GM10847 (cell line): ENCODE data around the gene MAP3K5.

Experiments
- POLR2A ChIP-seq: IDR thresholded peaks from 2 replicates; pipeline ENCODE4 v1.6.1; 2011; ENCODE audit not compliant: insufficient read length; ENCODE audit errors: extremely low read depth

Gene MAP3K5

DNA sequence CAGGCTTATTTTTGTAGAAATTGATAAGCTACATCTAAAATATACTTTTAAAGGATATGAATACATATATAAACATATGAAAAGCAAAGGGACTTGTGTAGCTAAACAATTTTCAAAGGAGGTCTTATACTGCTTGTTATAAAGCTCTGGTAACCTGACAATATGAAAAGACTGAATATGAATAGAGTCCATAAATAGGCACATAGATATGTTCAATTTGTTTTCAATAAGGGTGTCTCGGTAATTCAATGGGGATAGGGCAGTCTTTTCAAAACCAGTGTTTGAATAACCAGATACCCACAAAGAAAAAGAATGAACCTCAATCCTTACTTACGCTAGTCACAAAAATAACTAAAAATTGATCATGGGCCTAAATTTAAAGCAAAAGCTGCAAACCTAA lies 9.3 kb upstream of the MAP3K5 start:
- no peak for TF ChIP-seq POLR2A

DNA sequence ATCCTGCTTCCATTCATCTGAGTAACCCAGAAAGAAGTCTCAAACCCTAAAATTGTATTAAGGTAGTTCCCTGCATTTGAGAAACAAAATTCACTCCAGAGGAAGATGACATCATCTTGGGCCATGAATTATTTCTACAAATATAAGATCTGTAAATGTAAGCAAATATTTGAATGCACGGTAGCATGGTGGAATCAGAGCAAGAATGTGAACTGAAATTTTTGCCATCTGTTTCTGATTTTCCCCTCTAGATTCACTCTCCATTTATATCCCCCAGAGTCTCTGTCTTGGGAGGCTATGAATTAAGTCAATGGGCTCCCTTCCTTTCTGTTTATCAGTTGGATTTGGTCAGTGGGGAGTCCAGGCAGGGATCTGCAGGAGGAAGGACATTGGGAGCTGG lies 5.8 kb upstream of the MAP3K5 start:
- TF ChIP-seq POLR2A: no peak

DNA sequence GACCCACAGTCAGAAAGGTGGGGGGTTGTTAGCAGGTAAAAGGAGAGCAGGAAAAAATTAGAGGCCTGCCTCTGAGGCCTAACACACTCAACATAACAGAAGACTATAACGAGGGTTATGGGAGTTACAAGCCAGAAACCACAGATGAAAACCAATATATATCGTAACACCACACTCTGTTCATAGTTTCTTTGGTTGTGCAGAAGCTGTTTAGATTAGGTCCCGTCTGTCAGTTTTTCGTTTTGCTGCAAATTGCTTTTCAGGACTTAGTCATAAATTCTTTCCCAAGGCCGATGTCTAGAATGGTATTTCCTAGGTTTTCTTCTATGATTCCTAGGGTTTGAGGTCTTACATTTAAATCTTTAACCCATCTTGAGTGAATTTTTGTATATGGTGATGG lies 3.7 kb upstream of the MAP3K5 start:
- no peak for TF ChIP-seq POLR2A

DNA sequence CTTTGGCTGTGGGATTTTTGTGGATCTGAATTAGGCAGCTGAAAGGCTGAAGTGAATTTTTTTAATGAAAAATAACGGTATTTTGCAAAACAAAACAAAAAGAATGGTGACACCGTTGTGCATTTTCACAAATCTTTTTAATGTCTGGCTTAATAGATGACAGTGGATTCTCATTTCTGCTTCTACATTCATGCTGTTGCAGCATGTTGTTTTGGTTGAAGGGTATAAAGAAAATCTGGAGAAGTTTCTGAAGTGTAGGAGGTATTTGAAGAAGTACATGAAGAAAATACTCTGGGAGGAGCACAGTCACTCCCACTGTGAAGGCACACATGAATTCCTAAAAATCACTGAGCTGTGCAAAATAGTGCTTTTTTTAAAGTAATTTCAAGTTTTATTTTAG lies 3.1 kb upstream of the MAP3K5 start:
- no peak for TF ChIP-seq POLR2A

DNA sequence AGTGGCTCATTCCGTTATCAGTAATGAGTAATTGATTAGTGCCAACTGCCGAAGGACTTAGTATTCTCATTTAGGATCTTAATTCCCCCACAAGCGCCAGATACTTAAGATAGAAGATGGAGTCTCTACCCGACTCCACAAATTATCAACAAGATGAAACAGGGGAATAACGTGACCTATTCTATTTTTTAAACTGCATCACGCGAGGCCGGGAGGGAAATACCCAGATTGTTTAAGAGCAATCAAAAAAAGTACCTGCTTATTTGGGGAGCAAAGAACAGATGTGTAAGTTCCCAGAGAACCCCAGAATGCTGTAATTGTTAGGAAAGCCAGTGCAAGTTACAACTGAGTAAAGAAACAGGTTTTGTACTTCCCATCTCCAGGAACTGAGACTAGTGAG lies 1.1 kb upstream of the MAP3K5 start:
- no peak for TF ChIP-seq POLR2A

DNA sequence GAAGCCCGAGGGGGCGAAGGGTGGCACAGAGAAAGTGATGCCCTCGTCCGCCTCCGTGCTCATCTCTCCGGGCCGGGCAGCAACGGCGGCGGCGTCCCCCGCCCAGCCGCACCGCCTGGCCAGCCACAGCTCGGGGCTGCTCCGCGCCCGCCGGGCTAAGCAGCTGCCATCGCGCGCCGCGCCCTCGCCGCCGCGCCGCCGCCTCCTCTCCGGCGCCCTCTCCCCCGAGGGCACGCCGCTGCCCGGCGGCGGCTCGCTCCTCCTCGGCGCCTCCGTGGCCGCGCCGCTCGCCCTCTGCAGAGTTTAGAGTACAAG lies 225 bp downstream of the MAP3K5 start:
- no peak for TF ChIP-seq POLR2A

DNA sequence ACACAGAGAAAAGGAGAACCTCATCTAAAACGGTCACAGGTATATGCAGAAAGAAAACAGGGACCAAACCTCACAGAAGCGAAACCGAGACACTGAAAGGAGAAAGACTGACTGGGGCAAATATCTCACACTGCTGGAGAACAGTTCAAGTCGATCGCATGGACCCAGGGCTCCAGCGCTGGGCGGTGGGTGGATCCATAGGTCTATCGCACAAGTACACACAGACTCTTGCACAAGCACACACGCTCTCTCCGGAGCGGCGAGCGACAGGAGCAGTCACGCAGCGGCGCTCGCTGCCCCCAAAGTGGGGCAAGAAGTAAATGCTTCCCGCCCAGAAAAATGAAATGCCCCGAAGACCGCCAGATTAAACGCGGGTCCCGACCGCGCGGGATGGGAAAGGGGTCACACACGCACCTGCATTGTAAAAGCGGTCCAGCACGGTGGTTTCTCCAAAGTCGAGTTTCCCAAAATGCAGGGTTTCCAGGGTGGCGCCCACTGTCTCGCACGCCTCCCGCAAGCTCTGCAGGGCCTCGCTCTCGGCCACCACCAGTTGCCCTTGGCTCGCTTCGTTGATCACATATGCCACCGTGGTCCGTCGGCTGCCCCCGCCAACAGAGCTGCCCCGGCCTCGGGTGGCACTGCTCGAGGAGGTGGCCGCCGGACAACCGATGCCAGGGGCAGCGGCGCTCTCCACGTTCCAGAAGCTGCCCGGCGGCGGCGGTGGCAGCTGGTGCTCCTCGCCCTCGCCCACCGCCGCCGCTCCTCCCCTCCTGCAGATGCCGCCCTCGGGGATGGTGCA lies 782 bp downstream of the MAP3K5 start:
- TF ChIP-seq POLR2A: peak; percentile 58

DNA sequence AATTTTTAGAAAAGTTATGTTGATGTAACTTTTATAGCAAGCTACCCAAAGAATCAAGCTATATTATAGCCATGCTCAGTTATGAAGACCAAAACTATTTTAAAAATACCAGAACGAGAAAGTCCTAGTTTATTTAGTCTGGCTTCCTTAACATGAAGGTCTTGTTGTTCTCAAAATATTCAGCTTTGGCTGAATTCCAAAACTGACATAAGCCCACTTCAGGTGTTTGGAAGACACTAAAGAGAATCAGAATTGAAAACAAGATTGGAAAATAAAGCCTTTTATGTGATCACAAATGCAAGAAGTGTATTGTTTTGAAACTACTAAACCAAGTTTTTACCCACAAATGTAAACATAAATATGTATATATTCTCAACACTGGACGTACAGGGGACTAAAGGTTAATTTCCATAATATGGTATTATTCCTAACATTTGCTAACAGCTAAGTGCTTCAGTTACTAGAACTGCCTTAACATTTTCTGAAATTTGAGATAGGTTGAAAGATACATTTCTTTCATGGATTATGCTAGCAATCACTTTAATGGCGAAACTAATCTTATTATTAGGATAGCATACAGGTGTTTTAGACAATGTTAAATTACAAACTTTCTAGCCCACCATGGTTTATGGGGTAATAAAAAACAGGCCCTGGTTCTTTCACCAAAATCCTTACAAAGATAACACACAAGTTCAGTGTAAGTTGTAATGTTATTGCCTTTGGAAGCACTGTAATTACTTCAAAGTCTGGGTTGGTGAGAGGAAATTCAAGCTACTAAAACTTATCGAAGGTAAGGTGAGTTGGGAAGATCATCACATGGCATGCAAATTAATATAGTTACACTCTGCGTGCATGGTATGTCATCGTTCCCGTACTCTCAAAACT lies 1.6 kb downstream of the MAP3K5 start:
- TF ChIP-seq POLR2A: no peak

DNA sequence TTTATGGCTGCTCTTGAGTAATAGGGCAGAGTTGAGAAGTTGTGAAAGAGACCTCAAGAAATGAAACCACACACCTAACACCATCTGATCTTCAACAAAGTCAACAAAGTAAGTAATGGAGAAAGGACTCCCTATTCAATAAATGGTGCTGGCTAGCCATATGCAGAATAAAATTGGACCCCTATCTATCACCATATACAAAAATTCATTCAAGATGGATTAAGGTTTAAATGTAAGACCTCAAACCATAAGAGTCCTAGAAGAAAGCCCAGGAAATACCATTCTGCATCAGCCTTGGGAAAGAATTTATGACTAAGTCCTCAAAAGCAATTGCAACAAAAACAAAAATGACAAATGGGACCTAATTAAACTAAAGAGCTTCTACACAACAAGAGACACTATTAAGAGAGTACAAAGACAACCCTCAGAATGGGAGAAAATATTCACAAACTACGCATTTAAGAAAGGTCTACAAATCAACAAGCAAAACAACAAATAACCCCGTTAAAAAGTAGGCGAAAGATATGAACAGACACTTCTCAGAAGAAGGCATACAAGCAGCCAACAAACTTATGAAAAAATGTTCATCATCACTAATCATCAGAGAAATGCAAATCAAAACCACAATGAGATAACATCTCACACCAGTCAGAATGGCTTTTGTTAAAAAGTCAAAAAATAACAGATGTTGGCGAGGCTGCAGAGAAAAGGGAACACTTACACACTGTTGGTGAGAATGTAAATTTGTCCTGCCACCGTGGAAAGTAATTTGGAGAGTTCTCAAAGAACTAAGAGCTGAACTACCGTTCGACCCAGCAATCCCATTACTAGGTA lies 4.0 kb downstream of the MAP3K5 start:
- no peak for TF ChIP-seq POLR2A

DNA sequence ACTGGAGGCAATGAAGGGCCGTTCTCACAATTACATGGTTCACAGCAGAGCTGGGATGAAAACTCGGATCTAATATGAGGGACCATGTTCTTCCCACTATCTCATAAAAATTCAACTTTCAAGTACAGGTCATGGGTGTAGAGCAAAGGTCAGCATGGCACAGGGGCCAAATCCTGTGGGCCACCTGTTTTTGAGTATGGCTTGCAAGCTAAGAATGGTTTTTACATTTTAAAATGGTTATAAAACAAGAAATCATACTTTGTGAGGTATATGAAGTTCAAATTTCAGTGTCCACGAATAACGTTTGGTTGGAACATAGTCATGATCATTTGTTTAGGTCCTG lies 4.6 kb downstream of the MAP3K5 start:
- TF ChIP-seq POLR2A: no peak

DNA sequence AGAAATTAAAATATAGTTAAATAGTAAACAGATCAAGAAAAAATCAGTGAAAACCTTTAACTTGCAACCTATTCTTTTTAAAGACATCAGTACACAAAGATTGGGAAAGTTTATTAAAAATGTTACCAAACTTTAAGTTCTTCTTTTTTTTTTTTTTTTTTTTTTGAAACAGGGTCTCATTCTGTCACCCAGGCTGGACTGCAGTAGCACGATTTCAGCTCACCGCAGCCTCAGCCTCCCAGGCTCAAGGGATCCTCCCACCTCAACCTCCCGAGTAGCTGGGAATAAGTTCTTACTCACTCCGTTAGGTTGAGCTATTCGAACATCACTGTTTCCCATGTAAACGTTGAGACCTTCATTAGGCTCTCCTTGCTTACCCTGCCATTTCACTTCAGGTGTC lies 5.6 kb downstream of the MAP3K5 start:
- no peak for TF ChIP-seq POLR2A

DNA sequence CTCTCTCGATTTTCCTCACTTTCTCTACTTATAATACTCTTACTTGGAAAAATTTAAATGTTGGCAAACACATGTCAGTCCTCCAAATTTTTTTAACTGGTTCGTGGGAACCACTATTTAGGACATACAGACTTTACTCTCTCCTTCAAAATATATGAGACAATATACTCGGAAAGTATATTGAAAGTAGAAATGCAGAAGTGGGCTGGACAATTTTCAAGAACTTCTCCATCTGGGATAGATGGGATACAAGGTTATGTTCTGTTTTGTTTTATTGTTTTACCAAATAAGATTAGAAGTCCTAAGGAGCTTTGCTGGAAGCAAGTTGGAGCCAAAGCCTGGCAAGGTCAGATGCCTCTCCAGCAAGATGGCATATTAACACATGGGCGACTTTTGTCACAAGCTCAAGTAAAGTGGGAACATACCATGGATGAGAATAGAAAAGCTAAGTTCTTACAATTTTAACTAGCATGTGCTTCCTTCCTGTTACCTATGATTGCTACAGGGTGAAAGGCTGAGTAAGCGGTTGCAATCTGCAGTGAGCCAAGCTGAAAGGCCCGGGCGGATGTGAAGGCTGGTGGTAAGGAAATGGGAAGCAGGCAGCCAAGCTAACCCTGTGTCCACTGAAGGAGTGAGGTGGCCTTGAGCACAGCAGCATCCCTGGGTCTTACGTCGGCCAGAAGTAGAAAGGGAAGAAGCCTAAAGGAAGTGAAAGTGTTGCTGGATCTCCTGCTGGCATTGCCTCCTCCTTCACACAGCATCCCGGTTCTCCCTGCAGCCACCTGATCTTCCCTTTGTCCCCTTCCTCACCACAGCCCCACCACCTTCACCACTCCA lies 7.1 kb downstream of the MAP3K5 start:
- TF ChIP-seq POLR2A: peak; percentile 21

DNA sequence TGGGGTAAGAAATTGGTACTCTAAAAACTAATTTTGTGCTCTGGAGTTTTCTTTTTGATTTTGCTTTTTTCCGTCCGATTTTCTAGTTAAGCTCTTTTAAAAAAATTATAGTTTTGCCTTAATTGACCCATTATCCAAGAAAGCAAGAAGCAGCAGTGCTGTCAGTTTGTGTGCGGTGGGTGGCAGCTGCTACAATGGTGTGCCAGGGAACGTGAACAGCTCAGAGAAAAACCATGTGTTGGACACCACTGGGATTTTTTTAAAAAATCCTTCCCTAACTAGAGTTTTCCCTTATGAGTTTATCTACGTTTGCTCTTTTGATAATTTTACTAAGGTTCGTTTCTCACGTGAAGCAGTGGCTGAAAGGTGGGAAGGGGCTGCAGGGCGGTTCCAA lies 8.0 kb downstream of the MAP3K5 start:
- TF ChIP-seq POLR2A: no peak

DNA sequence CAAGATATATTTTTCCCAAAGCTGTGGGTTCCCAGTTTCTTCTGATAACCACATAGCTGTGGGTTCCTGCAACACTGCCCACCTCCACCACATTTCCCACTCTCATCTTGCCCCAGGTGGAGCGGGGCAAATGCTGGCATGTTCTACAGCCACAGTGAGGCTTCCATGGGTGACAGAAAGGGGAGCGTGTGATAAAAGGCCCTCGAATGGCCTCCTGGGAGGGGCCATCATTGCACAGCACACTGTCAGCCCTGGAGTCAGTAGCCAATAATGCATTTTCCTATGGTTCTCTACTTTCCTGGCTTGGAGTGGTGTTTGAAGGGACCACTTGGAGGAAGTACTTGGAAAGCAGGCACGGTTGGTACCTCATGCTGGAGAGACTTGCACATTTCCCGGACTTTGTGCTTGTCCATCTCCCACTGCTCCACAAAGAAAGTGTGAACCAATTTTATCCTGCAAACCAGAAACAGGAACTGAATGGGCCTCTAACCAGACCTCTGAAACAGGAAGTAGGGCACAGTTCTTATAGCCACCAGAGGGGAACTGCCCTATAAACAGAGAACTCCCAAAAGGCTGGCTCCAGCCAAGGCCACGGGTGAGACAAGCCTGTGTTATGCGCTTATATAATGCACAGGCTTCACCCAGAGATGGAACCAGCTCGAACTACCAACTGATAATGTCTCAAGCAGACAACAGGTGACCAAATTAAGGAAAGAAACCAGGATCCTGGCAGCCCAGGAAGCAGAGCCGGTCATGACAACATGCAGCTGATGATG lies 8.6 kb downstream of the MAP3K5 start:
- no peak for TF ChIP-seq POLR2A
